Gastrocnemius medialis (tissue), 4 donors: ENCODE results near the gene LGALS9.

Source experiments
- POLR2A ChIP-seq, 2 donors: fragments of 450-650 bp; IDR thresholded peaks; one replicate each; pipeline ENCODE4 v1.6.1; 2017; ENCODE audit warnings: antibody characterized with exemption in 2 of 2, mild to moderate bottlenecking in 2 of 2, moderate library complexity in 2 of 2
- TF ChIP-seq, protein P1 (sequence below), 5 experiments: fragments of 450-650 bp in 3 of 5; fragments of 200-600 bp in 2 of 5; sonication (generic) in 2 of 5; IDR thresholded peaks in 4 of 5; conservative IDR thresholded peaks in 1 of 5; 1 replicate in 4 of 5; 2 replicates in 1 of 5; pipeline ENCODE4 v1.5.1; 2016 to 2019; ENCODE audit warnings: antibody characterized with exemption in 5 of 5, mild to moderate bottlenecking in 3 of 5, moderate library complexity in 3 of 5

DNA sequence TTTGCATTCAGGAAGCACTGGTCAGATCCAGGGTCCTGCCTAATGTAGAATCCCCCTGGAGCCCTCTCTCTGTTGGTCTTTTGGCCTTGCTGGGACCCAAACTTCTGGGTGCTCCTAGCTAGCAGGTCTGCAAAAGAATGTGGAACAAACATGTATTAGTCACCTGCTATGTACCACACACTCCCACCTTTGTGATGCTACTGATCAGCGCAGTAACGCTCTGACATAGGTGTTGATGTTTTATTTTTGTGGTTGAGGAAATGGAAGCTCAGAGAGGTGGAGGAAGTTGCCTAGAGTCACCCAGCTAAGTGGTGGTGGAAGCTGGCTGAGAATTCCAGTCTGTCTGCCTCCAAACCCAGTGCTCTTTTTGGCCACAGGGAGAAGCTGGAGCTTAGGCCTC lies 35.8 kb upstream of the LGALS9 start:
- TF ChIP-seq POLR2A (IDR thresholded peaks at IDR 0.05) = no peak
- TF ChIP-seq, protein P1, sequence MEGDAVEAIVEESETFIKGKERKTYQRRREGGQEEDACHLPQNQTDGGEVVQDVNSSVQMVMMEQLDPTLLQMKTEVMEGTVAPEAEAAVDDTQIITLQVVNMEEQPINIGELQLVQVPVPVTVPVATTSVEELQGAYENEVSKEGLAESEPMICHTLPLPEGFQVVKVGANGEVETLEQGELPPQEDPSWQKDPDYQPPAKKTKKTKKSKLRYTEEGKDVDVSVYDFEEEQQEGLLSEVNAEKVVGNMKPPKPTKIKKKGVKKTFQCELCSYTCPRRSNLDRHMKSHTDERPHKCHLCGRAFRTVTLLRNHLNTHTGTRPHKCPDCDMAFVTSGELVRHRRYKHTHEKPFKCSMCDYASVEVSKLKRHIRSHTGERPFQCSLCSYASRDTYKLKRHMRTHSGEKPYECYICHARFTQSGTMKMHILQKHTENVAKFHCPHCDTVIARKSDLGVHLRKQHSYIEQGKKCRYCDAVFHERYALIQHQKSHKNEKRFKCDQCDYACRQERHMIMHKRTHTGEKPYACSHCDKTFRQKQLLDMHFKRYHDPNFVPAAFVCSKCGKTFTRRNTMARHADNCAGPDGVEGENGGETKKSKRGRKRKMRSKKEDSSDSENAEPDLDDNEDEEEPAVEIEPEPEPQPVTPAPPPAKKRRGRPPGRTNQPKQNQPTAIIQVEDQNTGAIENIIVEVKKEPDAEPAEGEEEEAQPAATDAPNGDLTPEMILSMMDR (IDR thresholded peaks at IDR 0.05 in 4 of 5, conservative IDR thresholded peaks at IDR 0.05 in 1 of 5) = no peak
